Body of pancreas (tissue), 4 donors: ENCODE measurements around the gene SPRTN.

Experiments used
- POLR2A ChIP-seq, 3 donors: fragments of 450-650 bp; IDR thresholded peaks; one replicate each; pipeline ENCODE4 v1.6.1; 2016; ENCODE audit warnings: antibody characterized with exemption in 3 of 3, mild to moderate bottlenecking in 2 of 3
- TF ChIP-seq, protein P1 (sequence below), 7 experiments: fragments of 450-650 bp in 4 of 7; fragments of 200-600 bp in 3 of 7; sonication (generic) in 3 of 7; IDR thresholded peaks; one replicate each; pipeline ENCODE4 v1.5.1; 2016 to 2019; ENCODE audit warnings: antibody characterized with exemption in 7 of 7

DNA sequence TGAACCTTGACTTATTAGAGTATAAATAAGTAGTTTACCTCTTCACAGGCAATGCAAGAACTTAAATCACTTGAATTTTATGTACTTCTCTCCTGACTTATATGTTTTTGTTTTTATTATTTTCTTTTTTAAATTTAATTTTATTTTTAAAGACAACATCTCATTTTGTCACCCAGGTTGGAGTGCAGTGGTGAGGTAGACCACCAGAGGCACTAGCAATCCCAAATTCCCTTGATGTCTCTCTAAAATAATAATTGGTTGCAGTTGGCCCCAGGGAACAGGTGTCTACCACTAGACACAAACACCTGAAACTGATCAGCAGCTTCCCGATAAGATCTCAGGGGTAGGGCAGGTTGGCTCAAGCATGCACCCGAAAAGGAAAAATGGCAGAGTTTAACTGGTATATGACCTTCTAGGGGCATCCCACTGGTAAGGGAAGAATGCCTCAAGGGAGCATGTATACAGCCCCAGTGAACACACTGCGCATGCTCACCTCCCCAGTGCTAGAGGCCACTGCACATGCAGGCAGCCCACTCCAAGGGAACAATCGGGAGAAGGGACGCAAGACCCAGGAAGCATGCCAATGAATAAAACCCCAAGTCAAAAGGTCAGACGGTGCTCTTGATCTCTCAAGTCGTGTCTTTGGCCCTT lies 15.1 kb upstream of the SPRTN start:
- TF ChIP-seq, protein P1, sequence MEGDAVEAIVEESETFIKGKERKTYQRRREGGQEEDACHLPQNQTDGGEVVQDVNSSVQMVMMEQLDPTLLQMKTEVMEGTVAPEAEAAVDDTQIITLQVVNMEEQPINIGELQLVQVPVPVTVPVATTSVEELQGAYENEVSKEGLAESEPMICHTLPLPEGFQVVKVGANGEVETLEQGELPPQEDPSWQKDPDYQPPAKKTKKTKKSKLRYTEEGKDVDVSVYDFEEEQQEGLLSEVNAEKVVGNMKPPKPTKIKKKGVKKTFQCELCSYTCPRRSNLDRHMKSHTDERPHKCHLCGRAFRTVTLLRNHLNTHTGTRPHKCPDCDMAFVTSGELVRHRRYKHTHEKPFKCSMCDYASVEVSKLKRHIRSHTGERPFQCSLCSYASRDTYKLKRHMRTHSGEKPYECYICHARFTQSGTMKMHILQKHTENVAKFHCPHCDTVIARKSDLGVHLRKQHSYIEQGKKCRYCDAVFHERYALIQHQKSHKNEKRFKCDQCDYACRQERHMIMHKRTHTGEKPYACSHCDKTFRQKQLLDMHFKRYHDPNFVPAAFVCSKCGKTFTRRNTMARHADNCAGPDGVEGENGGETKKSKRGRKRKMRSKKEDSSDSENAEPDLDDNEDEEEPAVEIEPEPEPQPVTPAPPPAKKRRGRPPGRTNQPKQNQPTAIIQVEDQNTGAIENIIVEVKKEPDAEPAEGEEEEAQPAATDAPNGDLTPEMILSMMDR (IDR thresholded peaks at IDR 0.05): no peak
- no peak for TF ChIP-seq POLR2A (IDR thresholded peaks at IDR 0.05)
